Coronary artery (tissue), 2 donors: Measurements from ENCODE around the gene CERS1.

Experiments
- DNase-seq: peaks from one replicate; pipeline ENCODE4 v3.0.0-alpha.2; 2017; ENCODE audit warnings: low spot score
- H3K27ac ChIP-seq, 2 donors: fragments of 200-600 bp; sonication (generic); one replicate each; pipeline ENCODE4 v1.5.1; 2016 to 2019
- H3K4me3 ChIP-seq: fragments of 200-600 bp; sonication (generic); 2 replicates; pipeline ENCODE4 v1.5.1; 2016; ENCODE audit warnings: mild to moderate bottlenecking, moderate library complexity
- TF ChIP-seq, protein P1 (sequence below): fragments of 200-600 bp; sonication (generic); IDR thresholded peaks from one replicate; pipeline ENCODE4 v1.5.1; 2019; ENCODE audit warnings: antibody characterized with exemption

CERS1 gene

GRCh38 chr19:18883526-18884304 lies 12.2 kb downstream of the CERS1 start:
- DNase-seq, result no peak
- TF ChIP-seq, protein P1, sequence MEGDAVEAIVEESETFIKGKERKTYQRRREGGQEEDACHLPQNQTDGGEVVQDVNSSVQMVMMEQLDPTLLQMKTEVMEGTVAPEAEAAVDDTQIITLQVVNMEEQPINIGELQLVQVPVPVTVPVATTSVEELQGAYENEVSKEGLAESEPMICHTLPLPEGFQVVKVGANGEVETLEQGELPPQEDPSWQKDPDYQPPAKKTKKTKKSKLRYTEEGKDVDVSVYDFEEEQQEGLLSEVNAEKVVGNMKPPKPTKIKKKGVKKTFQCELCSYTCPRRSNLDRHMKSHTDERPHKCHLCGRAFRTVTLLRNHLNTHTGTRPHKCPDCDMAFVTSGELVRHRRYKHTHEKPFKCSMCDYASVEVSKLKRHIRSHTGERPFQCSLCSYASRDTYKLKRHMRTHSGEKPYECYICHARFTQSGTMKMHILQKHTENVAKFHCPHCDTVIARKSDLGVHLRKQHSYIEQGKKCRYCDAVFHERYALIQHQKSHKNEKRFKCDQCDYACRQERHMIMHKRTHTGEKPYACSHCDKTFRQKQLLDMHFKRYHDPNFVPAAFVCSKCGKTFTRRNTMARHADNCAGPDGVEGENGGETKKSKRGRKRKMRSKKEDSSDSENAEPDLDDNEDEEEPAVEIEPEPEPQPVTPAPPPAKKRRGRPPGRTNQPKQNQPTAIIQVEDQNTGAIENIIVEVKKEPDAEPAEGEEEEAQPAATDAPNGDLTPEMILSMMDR, result no peak
- H3K27ac ChIP-seq, result no peak overlapping the region
- H3K4me3 ChIP-seq, result no peak overlapping the region

DNA sequence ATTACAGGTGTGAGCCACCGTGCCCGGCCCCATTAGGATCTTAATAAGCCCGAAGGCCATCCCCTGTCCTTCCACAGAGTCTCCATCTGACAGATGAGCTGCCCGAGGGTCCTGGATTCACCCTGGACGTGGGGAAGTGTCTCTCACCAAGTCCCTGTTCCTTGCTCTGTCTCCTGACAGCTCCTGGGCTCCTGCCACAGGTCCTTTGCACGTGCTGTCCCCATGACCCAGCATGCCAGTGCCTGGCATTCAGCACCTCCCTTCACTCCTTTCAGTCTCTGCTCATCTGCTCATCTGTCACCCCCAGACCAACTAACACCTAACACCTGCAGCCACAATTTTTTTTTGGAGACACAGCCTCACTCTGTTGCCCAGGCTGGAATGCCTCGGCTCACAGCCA lies 14.5 kb downstream of the CERS1 start:
- TF ChIP-seq, protein P1, result no peak
- Histone ChIP-seq H3K4me3 (no peak overlapping the region), H3K27ac (no peak overlapping the region)
- no peak for DNase-seq

GRCh38 chr19:18879579-18880373 lies 16.2 kb downstream of the CERS1 start:
- TF ChIP-seq, protein P1, result no peak
- H3K4me3 ChIP-seq, result no peak overlapping the region
- no peak overlapping the region for H3K27ac ChIP-seq
- DNase-seq, result no peak

DNA sequence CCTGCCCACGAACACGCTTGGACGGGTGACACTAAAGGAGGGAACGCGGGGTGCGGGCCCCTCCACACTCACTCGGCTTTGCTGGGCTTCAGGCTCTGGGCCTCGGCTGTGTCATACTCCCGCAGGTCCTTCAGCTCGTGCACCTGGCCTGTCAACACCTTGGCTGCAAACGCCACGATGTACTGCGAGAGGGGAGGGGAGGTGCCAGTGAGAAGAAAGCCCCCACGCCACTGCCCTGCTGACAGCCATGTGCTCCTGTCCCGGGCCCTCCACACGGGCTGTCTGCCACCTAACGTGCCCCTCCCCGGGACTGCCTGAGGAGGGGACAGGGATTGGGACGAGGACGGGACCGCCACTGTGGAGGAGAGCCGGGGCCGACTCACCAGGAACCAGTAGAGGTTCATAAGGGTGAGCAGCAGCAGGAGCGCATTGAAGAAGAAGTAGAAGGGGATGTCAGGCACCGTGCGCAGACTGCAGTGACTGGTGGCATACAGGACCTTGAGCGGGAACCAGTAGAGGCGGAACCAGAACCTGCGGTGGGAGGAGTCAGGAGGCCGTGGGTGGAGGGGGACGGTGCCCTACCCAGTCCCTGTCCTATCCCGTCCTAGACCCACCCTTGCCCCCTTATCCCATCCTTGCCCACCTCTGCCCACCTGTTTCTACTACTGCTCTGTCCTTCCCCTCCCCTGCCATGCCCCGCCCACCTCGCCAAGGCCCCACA lies 16.9 kb downstream of the CERS1 start:
- no peak overlapping the region for H3K4me3 ChIP-seq
- DNase-seq, result no peak
- H3K27ac ChIP-seq, result no peak overlapping the region
- TF ChIP-seq, protein P1, result no peak

GRCh38 chr19:18878058-18878797 lies 17.7 kb downstream of the CERS1 start:
- no peak overlapping the region for H3K27ac ChIP-seq
- no peak for DNase-seq
- TF ChIP-seq, protein P1, result no peak
- H3K4me3 ChIP-seq, result no peak overlapping the region

- Histone ChIP-seq H3K4me3 (no peak overlapping the region), H3K27ac (no peak overlapping the region)
- no peak for DNase-seq
- TF ChIP-seq, protein P1, result no peak
Observed at GRCh38 chr19:18876865-18877264, 19.1 kb downstream of the CERS1 start.
